Sciatic nerve (tissue), 2 donors: Measurements from ENCODE around the gene SLC25A21. TPM values are rescaled to one million over a fixed set of nuclear protein-coding genes. Genes with fewer than 3 reads are reported as not detected.
"Not testable (repeated sequence)": the region's sequence is repeated elsewhere in the genome, so short reads cannot be mapped to it uniquely, and the experiment has no call there.

Experiments used
- ATAC-seq: fragments of 200-7000 bp; cut with Tn5 transposase; one replicate; pipeline ENCODE4 v1.9.1; 2020; ENCODE audit warnings: mild to moderate bottlenecking, moderate library complexity
- DNase-seq: peaks from one replicate; pipeline ENCODE4 v3.0.0-alpha.2; 2020; ENCODE audit warnings: low spot score
- intact Hi-C: fragments of 100-400 bp; cut with DNase I; formaldehyde crosslinking; loops from one replicate; pipeline ENCODE4 v1.14.2; 2022
- total RNA-seq: library from RNA; stranded (reverse); fragmentation: NEBNext Ultra II Directional; extraction: Animal tissue kit (Norgen Biotek cat#: 25700); gene quantifications from one replicate; pipeline ENCODE4 v1.2.1, GENCODE V29; 2021
- donor health status: DM: no; HTN: no; CAD: no.
- donor health status: DM: no; HTN: no; CAD: no.

The SLC25A21 gene
- total RNA-seq: 1.4 TPM

GRCh38 chr14:37172024-37172869 is at the start of gene SLC25A21:
Gene SLC25A21 (minus strand): TSS chr14:37172606.
- intact Hi-C loops: no loop called here
- ATAC-seq (peak; percentile 96), DNase-seq (peak; percentile 83)

- ATAC-seq: no peak
- intact Hi-C loops: no loop called here
- no peak for DNase-seq
Measured at GRCh38 chr14:37221073-37221472, 48.7 kb upstream of the SLC25A21 start.

- ATAC-seq (no peak), DNase-seq (no peak)
- intact Hi-C loops: no loop called here
Measured at GRCh38 chr14:37215345-37215744, 42.9 kb upstream of the SLC25A21 start.

GRCh38 chr14:37213016-37213415 is 40.6 kb upstream of the SLC25A21 start:
- ATAC-seq: no peak
- DNase-seq: no peak
- intact Hi-C loops: no loop called here

GRCh38 chr14:37210448-37210847 is 38.0 kb upstream of the SLC25A21 start:
- no peak for ATAC-seq
- intact Hi-C loops: no loop called here
- DNase-seq: no peak

- intact Hi-C loops, DNase-seq, ATAC-seq: not testable (repeated sequence)
Measured at GRCh38 chr14:37209617-37210016, 37.2 kb upstream of the SLC25A21 start.

GRCh38 chr14:37205623-37206605 is 33.5 kb upstream of the SLC25A21 start:
- DNase-seq, ATAC-seq, intact Hi-C loops: not testable (repeated sequence)

GRCh38 chr14:37203423-37203822 is 31.0 kb upstream of the SLC25A21 start:
- ATAC-seq (no peak), DNase-seq (no peak)
- intact Hi-C loops: no loop called here

GRCh38 chr14:37202812-37203211 is 30.4 kb upstream of the SLC25A21 start:
- ATAC-seq: no peak
- DNase-seq: no peak
- intact Hi-C loops: no loop called here

- no peak for ATAC-seq
- no peak for DNase-seq
- intact Hi-C loops: no loop called here
Measured at GRCh38 chr14:37202265-37202664, 29.9 kb upstream of the SLC25A21 start.

GRCh38 chr14:37201724-37202123 is 29.3 kb upstream of the SLC25A21 start:
- no peak for DNase-seq
- intact Hi-C loops: no loop called here
- ATAC-seq: no peak

GRCh38 chr14:37198907-37199306 is 26.5 kb upstream of the SLC25A21 start:
- intact Hi-C loops: no loop called here
- ATAC-seq (no peak), DNase-seq (no peak)

- ATAC-seq (peak; percentile 23), DNase-seq (no peak)
- intact Hi-C loops: no loop called here
Measured at GRCh38 chr14:37198273-37198598, 25.8 kb upstream of the SLC25A21 start.

- DNase-seq (peak; percentile 88), ATAC-seq (peak; percentile 99)
- intact Hi-C loops: no loop called here
Measured at GRCh38 chr14:37197421-37198272, 25.2 kb upstream of the SLC25A21 start, which contains the start of gene MIPOL1. Gene MIPOL1 (plus strand): TSS chr14:37197937. CDS start chr14:37247889, 49,952 bp downstream.

- ATAC-seq: no peak
Measured at GRCh38 chr14:37196604-37197420, 24.4 kb upstream of the SLC25A21 start.

GRCh38 chr14:37195327-37195726 is 22.9 kb upstream of the SLC25A21 start:
- DNase-seq (no peak), ATAC-seq (no peak)
- intact Hi-C loops: no loop called here

More at GRCh38 chr14:37196604-37197420, 24.4 kb upstream of the SLC25A21 start:
- intact Hi-C loops: no loop called here
- no peak for DNase-seq

GRCh38 chr14:37194698-37195097 is 22.3 kb upstream of the SLC25A21 start:
- intact Hi-C loops: no loop called here
- no peak for DNase-seq
- no peak for ATAC-seq

GRCh38 chr14:37189733-37190132 is 17.3 kb upstream of the SLC25A21 start:
- intact Hi-C loops, ATAC-seq, DNase-seq: not testable (repeated sequence)
